ENCODE measurements around the gene PRR12.

The PRR12 gene

GRCh38 chr19:49672131-49672919 lies 81.3 kb downstream of the PRR12 start (continued):
- TF ChIP-seq TSHZ1 (tag by site-specific recombination; IDR thresholded peaks at IDR 0.05; ENCODE audit: borderline replicate concordance) (0 out of 2 replicates have a peak, but pooled peaks have one; percentile 55), ZNF629 (tag by site-specific recombination; IDR thresholded peaks at IDR 0.05) (peak; percentile 35; the same call in 1 of the 2 replicates), ZNF2 (tag by site-specific recombination; IDR thresholded peaks at IDR 0.05) (peak; percentile 98), ZFP37 (tag by site-specific recombination; IDR thresholded peaks at IDR 0.05) (no peak; the same call in 1 of the 2 replicates), BCL11B (tag by site-specific recombination; IDR thresholded peaks at IDR 0.05; ENCODE audit: low read depth) (0 out of 2 replicates have a peak, but pooled peaks have one; percentile 17), TRIM28 (IDR thresholded peaks at IDR 0.05; ENCODE audit: borderline replicate concordance, low read length) (peak; percentile 70; the same call in 1 of the 2 replicates), ZIC2 (tag by site-specific recombination; IDR thresholded peaks at IDR 0.05) (no peak), ZXDB (tag by site-specific recombination; IDR thresholded peaks at IDR 0.05) (peak; percentile 55; the same call in 1 of the 2 replicates), EGR2 (tag by site-specific recombination; IDR thresholded peaks at IDR 0.05; ENCODE audit: low read depth) (peak; percentile 63), ZNF221 (tag by site-specific recombination; IDR thresholded peaks at IDR 0.05; ENCODE audit: borderline replicate concordance) (no peak), ZNF776 (tag by site-specific recombination; IDR thresholded peaks at IDR 0.05; ENCODE audit: borderline replicate concordance) (no peak), ZBTB8A (tag by site-specific recombination; IDR thresholded peaks at IDR 0.05) (peak; percentile 40; the same call in 1 of the 2 replicates), ZNF292 (tag by site-specific recombination; IDR thresholded peaks at IDR 0.05; ENCODE audit: borderline replicate concordance, low read depth) (no peak)

Data from HEK293 (cell line).